B cell (primary cell): ENCODE data around the gene MPP4. TPM values are rescaled to one million over a fixed set of nuclear protein-coding genes. Genes with fewer than 3 reads are reported as not detected.

Experiments used
- ATAC-seq: fragments of 200-7000 bp; cut with Tn5 transposase; one replicate; pipeline ENCODE4 v1.10.0; 2021; ENCODE audit warnings: low read depth, mild to moderate bottlenecking, moderate number of reproducible peaks, moderate library complexity
- CTCF ChIA-PET: fragments of 350-600 bp; sonication (Branson Sonifier 250); formaldehyde crosslinking; loops from one replicate; lab custom pipeline; 2021; ENCODE audit warnings: antibody characterized with exemption, inconsistent platforms; lab: Charles Lee
- POLR2A ChIA-PET: fragments of 350-600 bp; sonication (Branson Sonifier 250); formaldehyde crosslinking; loops from one replicate; lab custom pipeline; 2021; ENCODE audit warnings: antibody characterized with exemption; lab: Charles Lee
- DNase-seq: peaks from one replicate; pipeline ENCODE4 v3.0.0; 2013
- H2AFZ ChIP-seq: 2 replicates; pipeline ENCODE4 v1.6.1; 2012; ENCODE audit warnings: mild to moderate bottlenecking, low read depth, low read length; ENCODE audit not compliant: insufficient read depth, poor library complexity, severe bottlenecking
- H3K27ac ChIP-seq, 2 donors: 1 replicate in 1 of 2; 2 replicates in 1 of 2; pipeline ENCODE4 v1.5.1; 2012 to 2013; ENCODE audit warnings: low read length in 2 of 2, mild to moderate bottlenecking in 2 of 2, moderate library complexity in 1 of 2
- H3K27me3 ChIP-seq, 4 experiments: fragments of 200-600 bp in 1 of 4; sonication (generic) in 1 of 4; replicated peaks in 1 of 4; 1 replicate in 2 of 4; 2 replicates in 2 of 4; pipeline versions ENCODE4 v1.6.1 to v1.7.0; 2013 to 2016; ENCODE audit warnings: low read length in 3 of 4, mild to moderate bottlenecking in 2 of 4, mixed read lengths in 1 of 4, moderate library complexity in 1 of 4; ENCODE audit not compliant: insufficient read depth in 4 of 4, control insufficient read depth in 3 of 4; ENCODE audit errors: control extremely low read depth in 1 of 4
- H3K36me3 ChIP-seq, 2 experiments: replicated peaks in 1 of 2; 1 replicate in 1 of 2; 2 replicates in 1 of 2; pipeline versions ENCODE4 v1.6.1 to v1.7.1; 2013; ENCODE audit warnings: low read length in 1 of 2; ENCODE audit not compliant: insufficient read depth in 2 of 2, control insufficient read depth in 1 of 2; ENCODE audit errors: control extremely low read depth in 1 of 2, extremely low read depth in 1 of 2
- H3K4me1 ChIP-seq, 2 donors: fragments of 200-600 bp in 1 of 2; sonication (generic) in 1 of 2; 1 replicate in 1 of 2; 2 replicates in 1 of 2; pipeline versions ENCODE4 v1.5.1 to v1.6.1; 2013 to 2017; ENCODE audit warnings: low read length in 2 of 2; ENCODE audit not compliant: control insufficient read depth in 2 of 2, insufficient read depth in 2 of 2
- H3K4me2 ChIP-seq: replicated peaks from 2 replicates; pipeline ENCODE3; 2012; ENCODE audit warnings: mild to moderate bottlenecking, low read depth, low read length; ENCODE audit not compliant: poor library complexity, severe bottlenecking
- H3K4me3 ChIP-seq, 5 experiments: fragments of 200-600 bp in 1 of 5; sonication (generic) in 1 of 5; 1 replicate in 3 of 5; 2 replicates in 2 of 5; pipeline versions ENCODE4 v1.5.1 to v1.7.0; 2011 to 2016; ENCODE audit warnings: low read length in 4 of 5, mild to moderate bottlenecking in 4 of 5, low read depth in 2 of 5, control low read depth in 1 of 5, moderate library complexity in 1 of 5; ENCODE audit not compliant: insufficient read depth in 1 of 5; ENCODE audit errors: control extremely low read depth in 1 of 5, extremely low read depth in 1 of 5
- H3K79me2 ChIP-seq: fragments of 200-600 bp; sonication (generic); one replicate; pipeline ENCODE4 v1.6.0; 2016; ENCODE audit warnings: low read length; ENCODE audit not compliant: control insufficient read depth, insufficient read depth
- H3K9ac ChIP-seq: fragments of 200-600 bp; sonication (generic); 2 replicates; pipeline ENCODE4 v1.6.1; 2017; ENCODE audit warnings: mild to moderate bottlenecking, low read length, moderate library complexity
- H3K9me3 ChIP-seq, 3 donors: one replicate each; pipeline versions ENCODE4 v1.6.1 to v1.7.1; 2013; ENCODE audit warnings: low read length in 2 of 3; ENCODE audit not compliant: control insufficient read depth in 2 of 3, insufficient read depth in 1 of 3; ENCODE audit errors: control extremely low read depth in 1 of 3
- H4K20me1 ChIP-seq: 2 replicates; pipeline ENCODE4 v1.6.0; 2012; ENCODE audit warnings: mild to moderate bottlenecking, low read length; ENCODE audit not compliant: insufficient read depth, control insufficient read depth, poor library complexity, severe bottlenecking
- H3K27ac Mint-ChIP-seq: one replicate; pipeline ENCODE4 v1.8.0; 2021; ENCODE audit warnings: mixed read lengths
- H3K27me3 Mint-ChIP-seq: one replicate; pipeline ENCODE4 v1.8.0; 2021; ENCODE audit warnings: mixed read lengths
- H3K4me1 Mint-ChIP-seq: one replicate; pipeline ENCODE4 v1.8.0; 2021; ENCODE audit warnings: mixed read lengths
- H3K4me3 Mint-ChIP-seq: one replicate; pipeline ENCODE4 v1.8.0; 2021; ENCODE audit warnings: mixed read lengths
- H3K9me3 Mint-ChIP-seq: one replicate; pipeline ENCODE4 v1.8.0; 2022; ENCODE audit warnings: mixed read lengths; ENCODE audit not compliant: insufficient read depth
- EZH2 ChIP-seq: IDR thresholded peaks from 2 replicates; pipeline ENCODE4 v1.6.1; 2012; ENCODE audit warnings: borderline replicate concordance, low read depth, mild to moderate bottlenecking, moderate library complexity, low read length; ENCODE audit not compliant: insufficient read depth, poor library complexity, severe bottlenecking
- WGBS: methylation state at CpG from one replicate; pipeline ENCODE4 v1.1.5; 2013; ENCODE audit warnings: missing lambda C conversion rate; ENCODE audit not compliant: insufficient coverage; 5-methylcytosine and 5-hydroxymethylcytosine counted together
- intact Hi-C: fragments of 100-400 bp; cut with micrococcal nuclease; formaldehyde crosslinking; loops from one replicate; pipeline ENCODE4 v1.10.0; 2022
- polyA plus RNA-seq: library from polyadenylated mRNA; depleted of rRNA; stranded (reverse); fragments of >200 nt; gene quantifications from 2 replicates; pipeline ENCODE4 v1.2.3, GENCODE V29; 2012
- total RNA-seq, 2 donors: library from RNA; stranded (reverse); fragments of 120-200 nt in 1 of 2; gene quantifications; 1 replicate in 1 of 2; 2 replicates in 1 of 2; pipeline versions ENCODE4 v1.2.3 to v1.2.4, GENCODE V29; 2013 to 2022
- TF ChIP-seq, protein P1 (sequence below): fragments of 200-600 bp; IDR thresholded peaks from one replicate; pipeline ENCODE4 v1.8.0; 2022; ENCODE audit warnings: antibody characterized with exemption, mild to moderate bottlenecking

MPP4 gene
- total and polyA plus RNA-seq, 2 donors (not counting 1 experiment from before 2014, with no cell fraction given) = not detected

DNA sequence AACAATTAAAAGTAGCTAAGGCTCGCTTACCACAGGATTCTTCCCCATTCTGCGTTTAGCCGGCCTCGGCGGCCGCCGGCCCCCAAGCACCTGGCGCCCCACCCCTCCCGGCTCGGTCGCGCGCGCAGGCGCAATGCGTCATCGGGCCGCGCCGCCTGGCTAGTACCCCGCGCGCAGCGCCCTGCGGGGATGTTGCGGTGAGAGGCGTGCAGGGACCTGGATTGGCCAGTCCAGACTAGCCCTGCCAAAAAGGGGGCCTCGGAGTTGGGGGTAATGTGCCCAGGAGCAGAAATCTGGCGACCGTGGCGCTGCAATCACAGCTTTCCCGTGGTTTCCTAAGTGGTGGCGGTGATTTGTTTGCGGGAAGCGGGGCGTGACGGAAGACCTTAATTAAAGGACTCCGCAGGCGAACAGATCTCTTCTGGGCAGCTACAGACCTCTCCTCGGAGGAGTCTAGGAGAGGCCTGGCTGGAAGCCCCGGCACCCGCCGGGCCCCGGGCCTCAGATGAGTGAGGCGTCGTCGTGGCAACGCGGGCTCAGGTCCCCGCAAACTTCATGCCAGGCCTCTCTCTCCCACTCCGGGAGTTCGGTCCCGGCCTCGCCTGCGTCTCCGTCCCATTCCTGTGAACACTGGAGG lies 55.7 kb downstream of the MPP4 start:
- intact Hi-C loops = loop anchor here (1.0 to 5.0 kb wide), 7 partner anchors 69 to 1370 kb away; partner anchors contain the start of genes BMPR2, CASP8, NBEAL1 and STRADB
- Histone ChIP-seq H3K9me3 (no peaks in the 10 kb centered on the region), H3K36me3 (no peaks in the 10 kb centered on the region), H2AFZ (peak overlapping the region; percentile 97), H4K20me1 (no peaks in the 10 kb centered on the region), H3K4me3 (peak overlapping the region; percentile 73 to 100 (median 95)), H3K9ac (peak overlapping the region; percentile 93), H3K4me2 (peak overlapping the region; percentile 97), H3K79me2 (no peaks in the 10 kb centered on the region), H3K27me3 (peaks cover 0 to 2% (median 0%) of the 10 kb centered on the region in 4 experiments), H3K27ac (peak overlapping the region; percentile 89 to 93), H3K4me1 (peaks cover 10 to 14% of the 10 kb centered on the region in 2 donors)
- peaks cover 12% of the 10 kb centered on the region for H3K4me1 Mint-ChIP-seq
- no peaks in the 10 kb centered on the region for H3K9me3 Mint-ChIP-seq
- DNase-seq = peak; percentile 92
- TF ChIP-seq, protein P1, sequence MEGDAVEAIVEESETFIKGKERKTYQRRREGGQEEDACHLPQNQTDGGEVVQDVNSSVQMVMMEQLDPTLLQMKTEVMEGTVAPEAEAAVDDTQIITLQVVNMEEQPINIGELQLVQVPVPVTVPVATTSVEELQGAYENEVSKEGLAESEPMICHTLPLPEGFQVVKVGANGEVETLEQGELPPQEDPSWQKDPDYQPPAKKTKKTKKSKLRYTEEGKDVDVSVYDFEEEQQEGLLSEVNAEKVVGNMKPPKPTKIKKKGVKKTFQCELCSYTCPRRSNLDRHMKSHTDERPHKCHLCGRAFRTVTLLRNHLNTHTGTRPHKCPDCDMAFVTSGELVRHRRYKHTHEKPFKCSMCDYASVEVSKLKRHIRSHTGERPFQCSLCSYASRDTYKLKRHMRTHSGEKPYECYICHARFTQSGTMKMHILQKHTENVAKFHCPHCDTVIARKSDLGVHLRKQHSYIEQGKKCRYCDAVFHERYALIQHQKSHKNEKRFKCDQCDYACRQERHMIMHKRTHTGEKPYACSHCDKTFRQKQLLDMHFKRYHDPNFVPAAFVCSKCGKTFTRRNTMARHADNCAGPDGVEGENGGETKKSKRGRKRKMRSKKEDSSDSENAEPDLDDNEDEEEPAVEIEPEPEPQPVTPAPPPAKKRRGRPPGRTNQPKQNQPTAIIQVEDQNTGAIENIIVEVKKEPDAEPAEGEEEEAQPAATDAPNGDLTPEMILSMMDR = no peak
- TF ChIP-seq EZH2 = no peak
- WGBS = 1% methylated on average over 55 of the region's 56 CpGs
- POLR2A ChIA-PET = interaction anchor here (0.5 to 1.4 kb wide), 4 partner anchors 138 to 406 kb away, joined by 3 to 8 read pairs (median 4); partner anchors contain the start of genes ALS2, STRADB and TRAK2
- peak; percentile 86 for ATAC-seq
- CTCF ChIA-PET = interaction anchor here (1.0 to 2.5 kb wide), 2 partner anchors 138 to 409 kb away, joined by 3 to 8 read pairs; partner anchors contain the start of gene ALS2
- peaks cover 7% of the 10 kb centered on the region for H3K27me3 Mint-ChIP-seq
- H3K4me3 Mint-ChIP-seq = peak overlapping the region; percentile 96
- H3K27ac Mint-ChIP-seq = peak overlapping the region; percentile 97
